H1 (cell line): ENCODE results near the gene OPRD1. TPM values are rescaled to one million over a fixed set of nuclear protein-coding genes. Genes with fewer than 3 reads are reported as not detected.

Experiments used
- ATF2 ChIP-seq: IDR thresholded peaks from 2 replicates; pipeline ENCODE4 v1.6.1; 2012; ENCODE audit warnings: low read length, inconsistent platforms
- ATF3 ChIP-seq: IDR thresholded peaks from 2 replicates; pipeline ENCODE4 v1.6.1; 2011; ENCODE audit warnings: low read depth, mild to moderate bottlenecking, low read length; ENCODE audit not compliant: insufficient read depth
- BCL11A ChIP-seq, 2 experiments: IDR thresholded peaks; one replicate each; pipeline ENCODE4 v1.6.1; 2011; ENCODE audit warnings: low read depth in 2 of 2, low read length in 2 of 2, mild to moderate bottlenecking in 2 of 2
- CBX5 ChIP-seq: fragments of 300-800, 300-1000 bp; sonication (generic); IDR thresholded peaks from 2 replicates; pipeline ENCODE4 v1.7.1; 2016; ENCODE audit warnings: antibody characterized with exemption, low read length, low read depth
- CBX8 ChIP-seq: fragments of 300-800, 300-1000 bp; sonication (generic); IDR thresholded peaks from 2 replicates; pipeline ENCODE4 v1.7.1; 2016; ENCODE audit warnings: low read depth, low read length, borderline replicate concordance
- CEBPB ChIP-seq: IDR thresholded peaks from 2 replicates; pipeline ENCODE4 v1.6.1; 2012; ENCODE audit warnings: low read depth, low read length
- CHD1 ChIP-seq: IDR thresholded peaks from 2 replicates; pipeline ENCODE4 v1.6.1; 2012; ENCODE audit warnings: low read depth, low read length, improper control_type of control experiment
- CTBP2 ChIP-seq: IDR thresholded peaks from 2 replicates; pipeline ENCODE4 v1.7.0; 2011; ENCODE audit warnings: borderline replicate concordance, mild to moderate bottlenecking, moderate library complexity, mixed read lengths, low read length; ENCODE audit not compliant: insufficient read depth, insufficient read length
- FOSL1 ChIP-seq: IDR thresholded peaks from 2 replicates; pipeline ENCODE4 v1.6.1; 2011; ENCODE audit warnings: mild to moderate bottlenecking, low read depth, low read length, moderate library complexity; ENCODE audit not compliant: insufficient read depth
- JUN ChIP-seq: IDR thresholded peaks from 2 replicates; pipeline ENCODE4 v1.6.1; 2011; ENCODE audit warnings: low read depth, mild to moderate bottlenecking, improper control_type of control experiment, low read length
- KDM1A ChIP-seq: fragments of 200-600, 300-600 bp; sonication (generic); IDR thresholded peaks from 2 replicates; pipeline ENCODE4 v1.7.1; 2016; ENCODE audit warnings: mild to moderate bottlenecking, low read length, borderline replicate concordance
- KDM4A ChIP-seq: IDR thresholded peaks from one replicate; pipeline ENCODE4 v1.7.1; 2012; ENCODE audit warnings: low read depth, mild to moderate bottlenecking, moderate library complexity, low read length, inconsistent platforms; ENCODE audit not compliant: severe bottlenecking
- NANOG ChIP-seq: IDR thresholded peaks from 2 replicates; pipeline ENCODE4 v1.6.1; 2011; ENCODE audit warnings: low read length, low read depth, mild to moderate bottlenecking, inconsistent platforms; ENCODE audit not compliant: insufficient read depth, poor library complexity, severe bottlenecking
- POU5F1 ChIP-seq: IDR thresholded peaks from 2 replicates; pipeline ENCODE4 v1.6.1; 2011; ENCODE audit warnings: low read depth, mild to moderate bottlenecking, low read length, moderate library complexity
- RXRA ChIP-seq: IDR thresholded peaks from 2 replicates; pipeline ENCODE4 v1.6.1; 2011; ENCODE audit warnings: low read depth, mild to moderate bottlenecking, low read length, moderate library complexity; ENCODE audit not compliant: insufficient read depth
- SAP30 ChIP-seq: fragments of 300-600 bp; sonication (generic); IDR thresholded peaks from 2 replicates; pipeline ENCODE4 v1.7.1; 2012; ENCODE audit warnings: low read length, moderate library complexity, mild to moderate bottlenecking, inconsistent platforms; ENCODE audit not compliant: insufficient read depth, insufficient replicate concordance
- SRF ChIP-seq: IDR thresholded peaks from 2 replicates; pipeline ENCODE4 v1.6.1; 2011; ENCODE audit warnings: mild to moderate bottlenecking, low read depth, low read length, moderate library complexity
- SUZ12 ChIP-seq: fragments of 200-600 bp; sonication (generic); IDR thresholded peaks from 2 replicates; pipeline ENCODE4 v1.6.1; 2012; ENCODE audit warnings: mild to moderate bottlenecking, inconsistent platforms, low read length, moderate library complexity, mixed read lengths
- TAF7 ChIP-seq: optimal IDR thresholded peaks from 2 replicates; pipeline ENCODE3; 2011; ENCODE audit warnings: low read depth, mild to moderate bottlenecking, inconsistent platforms, low read length, moderate library complexity, borderline replicate concordance
- ZNF274 ChIP-seq: IDR thresholded peaks from 2 replicates; pipeline ENCODE4 v1.7.0; 2012; ENCODE audit warnings: low read length, borderline replicate concordance; ENCODE audit errors: extremely low read depth
- polyA plus RNA-seq, 7 experiments: library from polyadenylated mRNA; depleted of rRNA in 3 of 7; stranded (reverse) in 5 of 7; unstranded in 2 of 7; fragments of >200 nt in 5 of 7; fragments of 200-250 nt in 2 of 7; gene quantifications; 1 replicate in 5 of 7; 2 replicates in 1 of 7; 4 replicates in 1 of 7; pipeline versions ENCODE4 v1.2.1 to v1.2.3, GENCODE V29; 2011 to 2013; ENCODE audit warnings: missing spikeins in 2 of 7, mixed read lengths in 2 of 7
- total RNA-seq: library from RNA; stranded (reverse); fragmentation: NEBNext Ultra II Directional; extraction: Animal tissue kit (Norgen Biotek cat#: 25700); gene quantifications from 2 replicates; pipeline ENCODE4 v1.2.1, GENCODE V29; 2021
- TF ChIP-seq, protein P1 (sequence below): IDR thresholded peaks from 2 replicates; pipeline ENCODE4 v1.6.1; 2012; ENCODE audit warnings: inconsistent platforms

Gene OPRD1
- total and polyA plus RNA-seq, 2 of the 8 experiments (the other 6 are each of a cell fraction or from before 2014, with no cell fraction given), result 2.6 to 3.7 TPM

GRCh38 chr1:28882009-28882628 is 70.1 kb downstream of the OPRD1 start (continued):
- TF ChIP-seq ATF3 (no peak), TAF7 (peak; percentile 21), POU5F1 (no peak), ATF2 (no peak), CEBPB (peak; percentile 3; the same call in 1 of the 2 replicates), ZNF274 (no peak), FOSL1 (no peak), SAP30 (no peak), RXRA (no peak), CHD1 (no peak), CTBP2 (no peak), BCL11A (IDR thresholded peaks at IDR 0.05; ENCODE audit: low read depth in 2 of 2, low read length in 2 of 2) (no peak), SUZ12 (no peak), NANOG (no peak), JUN (no peak), CBX5 (no peak), KDM1A (peak; percentile 77; the same call in 1 of the 2 replicates), KDM4A (no peak), SRF (no peak), CBX8 (no peak)
- TF ChIP-seq, protein P1, sequence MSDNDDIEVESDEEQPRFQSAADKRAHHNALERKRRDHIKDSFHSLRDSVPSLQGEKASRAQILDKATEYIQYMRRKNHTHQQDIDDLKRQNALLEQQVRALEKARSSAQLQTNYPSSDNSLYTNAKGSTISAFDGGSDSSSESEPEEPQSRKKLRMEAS, result peak; percentile 46; the same call in 1 of the 2 replicates
